Thoracic aorta (tissue), 2 donors: Measurements from ENCODE around the gene TMEM38B. TPM values are rescaled to one million over a fixed set of nuclear protein-coding genes. Genes with fewer than 3 reads are reported as not detected.

Experiments
- ATAC-seq: fragments of 150-250 bp; one replicate; pipeline ENCODE4 v1.8.0; 2017; ENCODE audit warnings: low read depth; ENCODE audit not compliant: insufficient number of reproducible peaks, low FRiP score
- DNase-seq: peaks from one replicate; pipeline ENCODE4 v3.0.0-alpha.2; 2020; ENCODE audit warnings: low spot score
- H3K27ac ChIP-seq, 2 donors: fragments of 200-600 bp; sonication (generic); 1 replicate in 1 of 2; 2 replicates in 1 of 2; pipeline ENCODE4 v1.5.1; 2016; ENCODE audit warnings: mild to moderate bottlenecking in 2 of 2, moderate library complexity in 2 of 2
- H3K27me3 ChIP-seq: fragments of 200-600 bp; sonication (generic); replicated peaks from 2 replicates; pipeline ENCODE4 v1.6.0; 2016; ENCODE audit warnings: mild to moderate bottlenecking; ENCODE audit not compliant: insufficient read depth
- H3K36me3 ChIP-seq: fragments of 200-600 bp; sonication (generic); one replicate; pipeline ENCODE4 v1.5.1; 2016
- H3K4me1 ChIP-seq, 2 donors: fragments of 200-600 bp; sonication (generic); 1 replicate in 1 of 2; 2 replicates in 1 of 2; pipeline versions ENCODE4 v1.5.1 to v1.6.0; 2016; ENCODE audit warnings: low read depth in 2 of 2, mild to moderate bottlenecking in 1 of 2; ENCODE audit not compliant: control insufficient read depth in 1 of 2
- H3K4me3 ChIP-seq: fragments of 200-600 bp; sonication (generic); 2 replicates; pipeline ENCODE4 v1.5.1; 2016; ENCODE audit warnings: mild to moderate bottlenecking
- H3K9me3 ChIP-seq: fragments of 200-600 bp; sonication (generic); 2 replicates; pipeline ENCODE4 v1.5.1; 2016
- total RNA-seq, 2 donors: library from RNA; depleted of rRNA; stranded (reverse); fragments of >200 nt; gene quantifications; one replicate each; pipeline versions ENCODE4 v1.1.0 to v1.2.3, GENCODE V29; 2016
- TF ChIP-seq, protein P1 (sequence below): fragments of 200-600 bp; sonication (generic); IDR thresholded peaks from one replicate; pipeline ENCODE4 v1.5.1; 2019; ENCODE audit warnings: antibody characterized with exemption

TMEM38B gene
- total RNA-seq, 2 donors from 2014 or later: 6.1 to 6.6 TPM

- Histone ChIP-seq H3K36me3 (peaks cover 2% of the 10 kb centered on the region), H3K4me1 (no peaks in the 10 kb centered on the region), H3K9me3 (no peaks in the 10 kb centered on the region), H3K27me3 (no peaks in the 10 kb centered on the region), H3K27ac (no peak overlapping the region), H3K4me3 (no peak overlapping the region)
- ATAC-seq: no peak
- no peak for DNase-seq
- TF ChIP-seq, protein P1, sequence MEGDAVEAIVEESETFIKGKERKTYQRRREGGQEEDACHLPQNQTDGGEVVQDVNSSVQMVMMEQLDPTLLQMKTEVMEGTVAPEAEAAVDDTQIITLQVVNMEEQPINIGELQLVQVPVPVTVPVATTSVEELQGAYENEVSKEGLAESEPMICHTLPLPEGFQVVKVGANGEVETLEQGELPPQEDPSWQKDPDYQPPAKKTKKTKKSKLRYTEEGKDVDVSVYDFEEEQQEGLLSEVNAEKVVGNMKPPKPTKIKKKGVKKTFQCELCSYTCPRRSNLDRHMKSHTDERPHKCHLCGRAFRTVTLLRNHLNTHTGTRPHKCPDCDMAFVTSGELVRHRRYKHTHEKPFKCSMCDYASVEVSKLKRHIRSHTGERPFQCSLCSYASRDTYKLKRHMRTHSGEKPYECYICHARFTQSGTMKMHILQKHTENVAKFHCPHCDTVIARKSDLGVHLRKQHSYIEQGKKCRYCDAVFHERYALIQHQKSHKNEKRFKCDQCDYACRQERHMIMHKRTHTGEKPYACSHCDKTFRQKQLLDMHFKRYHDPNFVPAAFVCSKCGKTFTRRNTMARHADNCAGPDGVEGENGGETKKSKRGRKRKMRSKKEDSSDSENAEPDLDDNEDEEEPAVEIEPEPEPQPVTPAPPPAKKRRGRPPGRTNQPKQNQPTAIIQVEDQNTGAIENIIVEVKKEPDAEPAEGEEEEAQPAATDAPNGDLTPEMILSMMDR: no peak
Observed at GRCh38 chr9:105711867-105712266, 17.5 kb downstream of the TMEM38B start.

DNA sequence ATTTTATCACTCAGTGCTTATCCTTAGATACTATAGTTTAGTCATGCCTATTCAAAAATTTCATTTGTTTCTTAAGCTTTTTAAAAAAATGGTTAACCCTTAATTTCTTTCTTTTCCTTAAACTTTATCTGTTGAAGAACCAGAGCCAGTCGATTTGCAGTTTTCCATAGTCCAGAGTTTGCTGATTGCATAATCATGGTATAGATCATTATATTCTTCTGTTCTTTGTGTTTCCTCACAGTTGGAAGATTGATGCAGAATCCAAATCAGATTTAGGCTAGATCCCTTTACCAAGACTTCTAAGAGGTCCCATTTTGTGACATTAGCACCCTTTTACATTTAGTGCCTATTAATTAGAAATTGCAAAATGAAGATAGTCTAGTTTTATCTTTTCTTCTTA is 18.0 kb downstream of the TMEM38B start:
- no peaks in the 10 kb centered on the region for H3K36me3 ChIP-seq
- H3K4me1 ChIP-seq: no peaks in the 10 kb centered on the region

DNA sequence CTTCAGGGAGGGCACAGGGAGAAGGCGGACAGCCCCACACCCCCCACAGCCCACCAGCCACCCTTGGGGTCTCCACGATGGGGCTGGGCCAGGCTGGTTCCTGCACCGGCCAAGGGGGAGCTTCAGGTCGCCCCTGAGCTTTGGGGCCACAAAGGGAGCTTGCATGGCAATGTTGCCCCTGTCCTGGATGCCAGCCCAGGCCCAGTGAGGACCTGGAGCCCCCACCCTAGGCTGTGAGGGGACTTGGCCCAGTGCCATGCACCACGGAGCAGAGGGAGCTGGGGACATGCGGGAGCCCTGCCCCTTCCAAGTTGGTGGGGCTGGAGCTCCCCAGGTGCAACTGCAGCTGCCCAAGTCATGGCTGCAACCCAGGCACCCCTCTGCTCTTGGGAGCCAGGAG is 18.4 kb downstream of the TMEM38B start:
- ATAC-seq (no peak), DNase-seq (no peak)
- H3K4me1 ChIP-seq: no peaks in the 10 kb centered on the region
- H3K36me3 ChIP-seq: no peaks in the 10 kb centered on the region
- no peaks in the 10 kb centered on the region for H3K27me3 ChIP-seq
- no peak overlapping the region for H3K27ac ChIP-seq
- H3K9me3 ChIP-seq: no peaks in the 10 kb centered on the region
- TF ChIP-seq, protein P1: no peak
- H3K4me3 ChIP-seq: no peak overlapping the region

More for the DNA sequence above, 18.0 kb downstream of the TMEM38B start:
- no peaks in the 10 kb centered on the region for H3K27me3 ChIP-seq
- H3K4me3 ChIP-seq: no peak overlapping the region
- no peak for DNase-seq
- no peak overlapping the region for H3K27ac ChIP-seq
- ATAC-seq: no peak
- TF ChIP-seq, protein P1: no peak
- no peaks in the 10 kb centered on the region for H3K9me3 ChIP-seq

DNA sequence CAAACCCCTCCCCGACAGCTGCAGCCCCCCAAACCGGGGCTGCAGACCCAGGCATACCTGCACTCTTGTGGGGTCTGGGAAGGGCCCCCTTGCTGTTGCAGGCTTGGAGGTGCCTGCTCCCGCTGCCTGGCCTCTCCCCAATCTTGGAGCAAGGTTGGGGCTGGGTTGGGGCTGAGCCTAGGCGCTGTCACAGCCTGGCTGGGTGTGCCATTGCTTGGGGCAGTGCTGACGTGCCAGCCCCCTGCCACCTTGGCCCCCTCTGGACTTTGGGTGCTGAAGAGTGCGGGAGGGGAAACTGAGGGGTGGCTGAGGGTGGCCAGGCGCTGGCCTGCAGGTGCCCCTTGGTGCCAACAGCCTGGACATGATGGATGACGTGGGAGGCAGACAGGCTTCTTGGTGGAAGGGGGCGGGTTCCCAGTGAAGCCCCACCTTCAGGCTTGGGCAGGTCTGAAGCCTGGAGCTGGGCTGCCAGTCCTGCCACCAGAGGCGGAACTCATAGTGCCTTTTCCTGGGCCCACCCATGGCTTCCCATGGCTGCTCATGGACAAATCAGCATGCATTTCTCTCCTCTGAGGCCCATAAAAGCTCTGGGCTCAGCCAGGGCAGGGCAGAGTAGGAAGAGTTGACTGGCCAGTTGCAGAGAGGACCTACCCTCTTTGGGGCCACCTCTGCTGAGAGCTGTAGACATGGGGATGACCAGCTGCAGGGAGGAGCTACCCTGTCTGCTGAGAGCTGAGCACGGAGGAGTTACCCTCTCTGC is 19.1 kb downstream of the TMEM38B start:
- Histone ChIP-seq H3K27me3 (no peaks in the 10 kb centered on the region), H3K4me3 (no peak overlapping the region), H3K27ac (no peak overlapping the region), H3K4me1 (no peaks in the 10 kb centered on the region), H3K36me3 (no peaks in the 10 kb centered on the region), H3K9me3 (no peaks in the 10 kb centered on the region)
- TF ChIP-seq, protein P1: no peak
- DNase-seq (no peak), ATAC-seq (no peak)

GRCh38 chr9:105714020-105714331 is 19.6 kb downstream of the TMEM38B start:
- no peak overlapping the region for H3K4me3 ChIP-seq
- no peak overlapping the region for H3K27ac ChIP-seq
- H3K4me1 ChIP-seq: no peaks in the 10 kb centered on the region
- TF ChIP-seq, protein P1: no peak
- H3K9me3 ChIP-seq: no peaks in the 10 kb centered on the region
- H3K27me3 ChIP-seq: no peaks in the 10 kb centered on the region
- no peaks in the 10 kb centered on the region for H3K36me3 ChIP-seq
- ATAC-seq (no peak), DNase-seq (no peak)
